HCT116 (cell line): ENCODE measurements around the gene SH3D21.

Experiments used
- CEBPB ChIP-seq: IDR thresholded peaks from 2 replicates; pipeline ENCODE4 v1.6.1; 2012; ENCODE audit warnings: low read depth
- EGR1 ChIP-seq: IDR thresholded peaks from 2 replicates; pipeline ENCODE4 v1.6.1; 2012; ENCODE audit warnings: low read depth
- EZH2 ChIP-seq: fragments of 200-600 bp; sonication (generic); IDR thresholded peaks from 2 replicates; pipeline ENCODE4 v1.6.1; 2017; ENCODE audit warnings: antibody characterized with exemption, mixed run types
- POLR2A ChIP-seq: IDR thresholded peaks from 2 replicates; pipeline ENCODE4 v1.7.0; 2011; ENCODE audit warnings: borderline replicate concordance; ENCODE audit not compliant: insufficient read depth, insufficient read length; ENCODE audit errors: extremely low read depth
- POLR2AphosphoS5 ChIP-seq: IDR thresholded peaks from 2 replicates; pipeline ENCODE4 v1.6.1; 2011; ENCODE audit warnings: mild to moderate bottlenecking, low read depth, low read length, moderate library complexity
- YY1 ChIP-seq: IDR thresholded peaks from 2 replicates; pipeline ENCODE4 v1.6.1; 2011; ENCODE audit warnings: low read length, low read depth, moderate library complexity, mild to moderate bottlenecking; ENCODE audit not compliant: insufficient replicate concordance; ENCODE audit errors: extremely low read depth
- TF ChIP-seq, protein P1 (sequence below), 3 experiments: fragments of 200-600 bp in 1 of 3; sonication (generic) in 1 of 3; IDR thresholded peaks in 2 of 3; conservative IDR thresholded peaks in 1 of 3; 2 replicates each; pipeline ENCODE4 v1.5.1; 2012 to 2017; ENCODE audit warnings: low read depth in 2 of 3, low read length in 2 of 3, antibody characterized with exemption in 1 of 3, borderline replicate concordance in 1 of 3, control low read depth in 1 of 3, mild to moderate bottlenecking in 1 of 3, mixed read lengths in 1 of 3, mixed run types in 1 of 3, moderate library complexity in 1 of 3; ENCODE audit not compliant: insufficient read depth in 1 of 3
- TF ChIP-seq, protein P2 (sequence below): IDR thresholded peaks from 2 replicates; pipeline ENCODE4 v1.6.1; 2012

DNA sequence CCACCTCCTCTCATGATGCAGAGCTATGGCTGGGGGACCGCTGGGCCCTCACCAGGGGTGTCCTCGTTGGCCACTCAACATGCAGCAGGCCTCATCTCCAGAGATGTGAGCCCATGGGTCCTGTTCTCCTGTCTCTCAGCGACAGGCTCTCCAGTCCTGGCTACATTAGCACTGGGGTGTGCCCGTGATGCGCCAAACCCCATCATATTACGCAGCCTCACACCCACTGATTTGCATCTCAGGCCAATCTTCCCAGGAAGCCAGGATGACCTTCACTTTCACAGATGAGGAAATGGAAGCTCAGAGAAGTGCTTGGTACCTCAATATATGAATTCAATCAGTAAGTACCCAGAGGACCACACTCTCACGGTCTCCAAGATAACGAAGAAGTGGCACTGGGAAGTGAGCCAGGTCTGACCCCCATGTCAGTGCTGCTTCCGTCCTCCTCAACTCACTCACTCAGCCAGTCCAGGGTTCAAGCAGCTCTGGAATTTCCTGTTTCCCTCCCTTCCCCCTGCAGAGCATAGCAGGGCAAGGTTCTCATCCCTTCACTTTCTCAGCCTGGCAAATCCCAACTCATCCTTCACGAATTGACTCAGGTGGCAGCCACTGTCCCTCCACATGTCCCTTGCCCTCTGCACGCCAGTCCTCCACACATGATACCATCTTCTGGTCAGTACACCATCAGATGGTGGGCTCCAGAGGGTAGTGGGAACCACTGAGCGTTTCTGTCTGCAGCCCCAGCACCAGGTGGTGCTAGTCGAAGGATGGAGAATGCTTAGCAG, 46.1 kb downstream of the SH3D21 start:
- TF ChIP-seq, protein P1, sequence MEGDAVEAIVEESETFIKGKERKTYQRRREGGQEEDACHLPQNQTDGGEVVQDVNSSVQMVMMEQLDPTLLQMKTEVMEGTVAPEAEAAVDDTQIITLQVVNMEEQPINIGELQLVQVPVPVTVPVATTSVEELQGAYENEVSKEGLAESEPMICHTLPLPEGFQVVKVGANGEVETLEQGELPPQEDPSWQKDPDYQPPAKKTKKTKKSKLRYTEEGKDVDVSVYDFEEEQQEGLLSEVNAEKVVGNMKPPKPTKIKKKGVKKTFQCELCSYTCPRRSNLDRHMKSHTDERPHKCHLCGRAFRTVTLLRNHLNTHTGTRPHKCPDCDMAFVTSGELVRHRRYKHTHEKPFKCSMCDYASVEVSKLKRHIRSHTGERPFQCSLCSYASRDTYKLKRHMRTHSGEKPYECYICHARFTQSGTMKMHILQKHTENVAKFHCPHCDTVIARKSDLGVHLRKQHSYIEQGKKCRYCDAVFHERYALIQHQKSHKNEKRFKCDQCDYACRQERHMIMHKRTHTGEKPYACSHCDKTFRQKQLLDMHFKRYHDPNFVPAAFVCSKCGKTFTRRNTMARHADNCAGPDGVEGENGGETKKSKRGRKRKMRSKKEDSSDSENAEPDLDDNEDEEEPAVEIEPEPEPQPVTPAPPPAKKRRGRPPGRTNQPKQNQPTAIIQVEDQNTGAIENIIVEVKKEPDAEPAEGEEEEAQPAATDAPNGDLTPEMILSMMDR (IDR thresholded peaks at IDR 0.05 in 2 of 3, conservative IDR thresholded peaks at IDR 0.05 in 1 of 3; ENCODE audit: borderline replicate concordance in 1 of 3, insufficient read depth in 1 of 3, low read depth in 2 of 3, low read length in 2 of 3): no peak; a peak in 1 of 6 replicates
- TF ChIP-seq EZH2 (no peak), YY1 (no peak), POLR2A (no peak), CEBPB (no peak), POLR2AphosphoS5 (no peak), EGR1 (no peak)
- TF ChIP-seq, protein P2, sequence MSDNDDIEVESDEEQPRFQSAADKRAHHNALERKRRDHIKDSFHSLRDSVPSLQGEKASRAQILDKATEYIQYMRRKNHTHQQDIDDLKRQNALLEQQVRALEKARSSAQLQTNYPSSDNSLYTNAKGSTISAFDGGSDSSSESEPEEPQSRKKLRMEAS: no peak
